ENCODE measurements around the gene PCDHGA5. TPM values are rescaled to one million over a fixed set of nuclear protein-coding genes. Genes with fewer than 3 reads are reported as not detected.

The PCDHGA5 gene
- total RNA-seq, 1 experiment from 2014 or later = 1.3 TPM

GRCh38 chr5:141373673-141374317, 9.8 kb downstream of the PCDHGA5 start, which contains the start of gene PCDHGA6:
Gene PCDHGA6, plus strand, starts transcription at chr5:141373891. Its CDS starts 193 bp downstream, at chr5:141374084.
- no peak within 1 kb of the TSS for H2BK15ac ChIP-seq (ENCODE audit: low read depth, low read length)
- peaks cover 57 to 69% of the 10 kb centered on the region in 2 experiments for H3K9me3 Mint-ChIP-seq
- H3K23ac ChIP-seq (ENCODE audit: insufficient read length, low read depth, low read length) = no peak within 1 kb of the TSS
- H2AK5ac ChIP-seq (ENCODE audit: insufficient read length, low read length) = no peak within 1 kb of the TSS
- H3K27me3 Mint-ChIP-seq (ENCODE audit: low read depth) = peaks cover 9% of the 10 kb centered on the region
- no peaks in the 10 kb centered on the region for H3K4me1 ChIP-seq (ENCODE audit: insufficient read depth, low read length)
- H3K27ac Mint-ChIP-seq = no peak within 1 kb of the TSS; a peak in 1 of 7 replicates
- no peak within 1 kb of the TSS for H3K4ac ChIP-seq (ENCODE audit: low read depth, low read length)
- no peak within 1 kb of the TSS for H4K91ac ChIP-seq (ENCODE audit: insufficient read length, low read depth, low read length)
- H2AFZ ChIP-seq (ENCODE audit: low read length) = no peak within 1 kb of the TSS
- no peak within 1 kb of the TSS for H4K8ac ChIP-seq (replicated peaks; ENCODE audit: insufficient read length, low read depth, low read length)
- peaks cover 34% of the 10 kb centered on the region for H3K9me3 ChIP-seq (ENCODE audit: control insufficient read depth, low read depth, low read length)
- H4K5ac ChIP-seq (ENCODE audit: insufficient read length, low read depth, low read length) = no peak within 1 kb of the TSS
- no peaks in the 10 kb centered on the region for H3K79me2 ChIP-seq (ENCODE audit: insufficient read depth, low read length)
- no peak within 1 kb of the TSS for H2BK12ac ChIP-seq (ENCODE audit: insufficient read length, low read depth, low read length)
- H2BK5ac ChIP-seq (ENCODE audit: insufficient read length, low read length) = no peak within 1 kb of the TSS
- no peak within 1 kb of the TSS for H3K18ac ChIP-seq (ENCODE audit: insufficient read length, low read depth, low read length)
- H2BK20ac ChIP-seq (ENCODE audit: low read depth, low read length, poor library complexity, severe bottlenecking) = no peak within 1 kb of the TSS
- H3K36me3 Mint-ChIP-seq (ENCODE audit: insufficient read depth in 1 of 3, low read depth in 3 of 3) = peaks cover 33 to 52% (median 50%) of the 10 kb centered on the region in 3 experiments
- no peak within 1 kb of the TSS for H3K4me3 Mint-ChIP-seq
- H3K56ac ChIP-seq (ENCODE audit: insufficient read length, low read depth, low read length) = no peak within 1 kb of the TSS
- no peak within 1 kb of the TSS for H3K14ac ChIP-seq (ENCODE audit: insufficient read depth, low read length)
- no peak within 1 kb of the TSS for H3K27ac ChIP-seq (ENCODE audit: insufficient read length, low read depth, low read length)
- no peak within 1 kb of the TSS for H3K9ac ChIP-seq (ENCODE audit: extremely low read depth, insufficient read length, low read length)
- no peak within 1 kb of the TSS for H3T11ph ChIP-seq (ENCODE audit: low read length)
- H4K20me1 ChIP-seq (ENCODE audit: control insufficient read depth, insufficient read depth, insufficient read length) = no peaks in the 10 kb centered on the region
- no peak for DNase-seq
- H3K79me1 ChIP-seq (ENCODE audit: insufficient read depth, low read depth, low read length, poor library complexity, severe bottlenecking) = no peaks in the 10 kb centered on the region
- H3K4me1 Mint-ChIP-seq = no peaks in the 10 kb centered on the region
- peak; percentile 20; the same call in 1 of the 3 replicates for TF ChIP-seq CTCF (conservative IDR thresholded peaks at IDR 0.05)
- no peaks in the 10 kb centered on the region for H3K27me3 ChIP-seq (ENCODE audit: insufficient read depth, low read length)
- WGBS (ENCODE audit: extremely low coverage, insufficient read length, low lambda C conversion rate) = no CpG with 5 or more reads among the region's 27 CpGs
- H3K23me2 ChIP-seq (ENCODE audit: insufficient read length, low read depth, low read length, poor library complexity, severe bottlenecking) = no peaks in the 10 kb centered on the region
- H3K4me2 ChIP-seq (ENCODE audit: insufficient read depth, insufficient read length, low read length) = no peak within 1 kb of the TSS
- no peak within 1 kb of the TSS for H2BK120ac ChIP-seq (ENCODE audit: low read depth, low read length, poor library complexity, severe bottlenecking)
